LoVo (cell line): Measurements from ENCODE around the gene GRIFIN.
A peak's percentile ranks its signal among the peaks of the same experiment; 100 is the strongest.
"Not testable (repeated sequence)": the region's sequence is repeated elsewhere in the genome, so short reads cannot be mapped to it uniquely, and the experiment has no call there.

ENCODE experiments used
- DNase-seq: peaks from one replicate; pipeline ENCODE4 v3.0.0-alpha.2; 2016; ENCODE audit warnings: low spot score

The GRIFIN gene

DNA sequence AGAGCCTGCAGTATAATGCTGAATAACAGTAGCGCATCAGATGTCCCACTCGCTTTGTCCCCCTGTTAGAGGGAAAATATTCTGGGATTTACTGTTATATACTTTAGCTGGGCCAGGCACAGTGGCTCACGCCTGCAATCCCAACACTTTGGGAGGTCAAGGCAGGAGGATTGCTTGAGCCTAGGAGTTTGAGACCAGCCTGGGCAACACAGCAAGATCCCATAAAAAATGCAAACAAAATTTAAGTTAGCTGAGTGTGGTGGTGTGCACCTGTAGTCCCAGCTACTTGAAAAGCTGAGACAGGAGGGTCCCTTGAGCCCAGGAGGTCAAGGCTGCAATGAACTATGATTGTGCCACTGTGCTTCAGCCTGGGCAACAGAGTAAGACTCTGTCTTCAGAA is 22.3 kb downstream of the GRIFIN start:
- not testable (repeated sequence) for DNase-seq

DNA sequence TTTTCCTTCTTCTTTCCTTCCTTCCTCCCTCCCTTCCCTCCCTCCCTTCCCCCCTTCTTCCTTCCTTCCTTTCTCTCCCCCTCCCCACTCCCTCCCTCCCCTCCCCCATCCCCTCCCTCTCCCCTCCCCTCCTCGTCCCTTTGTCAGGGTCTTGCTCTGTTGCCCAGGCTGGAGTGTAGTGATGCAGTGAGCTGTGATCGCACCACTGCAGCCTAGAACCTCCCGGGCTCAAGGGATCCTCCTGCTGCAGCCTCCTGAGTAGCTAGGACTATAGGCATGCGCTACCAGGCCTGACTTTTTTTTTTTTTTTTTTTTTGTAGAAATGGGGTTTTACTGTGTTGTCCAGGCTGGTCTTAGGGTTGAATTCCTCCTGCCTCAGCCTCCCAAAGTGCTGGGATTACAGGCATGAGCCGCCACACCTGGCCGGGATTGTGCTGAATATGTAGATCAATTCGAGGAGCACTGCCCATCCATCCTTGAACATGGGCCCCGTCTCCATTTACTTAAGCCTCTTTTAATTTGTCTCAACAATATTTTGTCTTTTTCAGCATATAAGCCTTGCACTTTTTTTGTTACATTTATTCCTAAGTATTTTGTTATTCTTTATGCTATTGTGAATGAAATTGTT is 23.4 kb downstream of the GRIFIN start:
- no peak for DNase-seq

DNA sequence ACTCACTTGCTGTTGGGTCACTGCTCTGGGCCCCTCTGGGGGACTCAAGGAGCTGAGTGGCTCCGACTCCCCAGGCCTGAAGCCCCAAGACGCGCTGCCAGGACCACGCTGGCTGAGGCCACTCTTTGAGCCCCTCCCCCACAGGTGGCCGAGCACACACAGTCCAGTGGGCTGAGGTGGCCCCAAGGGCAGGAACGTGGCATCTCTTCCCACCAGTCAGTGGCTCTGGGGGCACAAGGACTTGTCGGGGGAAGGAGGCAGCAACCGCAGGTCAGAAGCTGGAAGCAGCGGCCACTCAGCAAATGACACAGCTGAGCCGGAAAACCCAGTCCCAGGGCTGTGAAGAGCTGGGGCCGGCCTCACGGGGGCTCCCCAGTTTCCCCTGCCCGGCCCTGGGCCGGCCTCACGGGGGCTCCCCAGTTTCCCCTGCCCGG is 24.1 kb downstream of the GRIFIN start:
- no peak for DNase-seq

DNA sequence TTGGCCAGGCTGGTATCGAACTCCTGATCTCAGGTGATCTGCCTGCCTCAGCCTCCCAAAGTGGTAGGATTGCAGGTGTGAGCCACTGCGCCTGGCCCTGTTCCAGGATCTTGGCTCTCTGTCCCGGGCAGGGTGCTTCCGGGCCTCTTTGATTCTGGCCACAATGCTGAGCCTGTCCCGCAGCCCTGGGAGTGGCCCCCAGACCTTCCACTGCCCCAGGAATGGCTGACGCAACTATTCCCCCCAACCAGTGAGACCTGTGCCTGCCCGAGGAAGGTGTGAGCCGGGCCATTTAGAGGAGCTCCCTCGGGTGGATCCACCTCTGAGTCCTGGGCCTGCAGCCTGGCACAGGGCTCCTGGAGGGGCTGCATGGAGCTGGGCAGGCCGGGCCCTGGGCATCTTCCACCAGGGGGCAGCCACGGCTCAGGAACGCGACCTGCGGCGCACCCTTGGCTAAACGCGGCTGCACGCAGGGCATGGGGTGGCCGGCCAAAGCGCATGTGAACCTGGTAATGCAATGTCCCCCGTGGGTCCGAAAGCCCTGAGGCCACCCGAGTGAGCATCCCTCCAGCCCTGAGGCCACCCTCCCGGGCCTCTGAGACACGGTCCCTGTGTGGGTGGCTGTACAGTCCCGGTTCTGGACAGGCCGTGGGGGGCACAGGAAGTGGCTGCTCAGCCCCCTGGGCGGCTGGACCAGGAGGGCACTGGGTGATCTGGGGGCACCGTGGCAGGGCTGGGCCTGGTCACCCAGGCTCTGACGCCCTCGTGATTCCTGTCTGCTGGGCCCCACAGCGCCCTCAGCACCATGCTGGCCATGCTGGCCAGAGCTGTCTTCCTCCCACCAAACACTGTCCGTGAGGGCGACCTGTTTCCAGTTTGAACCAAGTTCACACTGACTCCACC is 24.8 kb downstream of the GRIFIN start:
- peak; percentile 88 for DNase-seq

DNA sequence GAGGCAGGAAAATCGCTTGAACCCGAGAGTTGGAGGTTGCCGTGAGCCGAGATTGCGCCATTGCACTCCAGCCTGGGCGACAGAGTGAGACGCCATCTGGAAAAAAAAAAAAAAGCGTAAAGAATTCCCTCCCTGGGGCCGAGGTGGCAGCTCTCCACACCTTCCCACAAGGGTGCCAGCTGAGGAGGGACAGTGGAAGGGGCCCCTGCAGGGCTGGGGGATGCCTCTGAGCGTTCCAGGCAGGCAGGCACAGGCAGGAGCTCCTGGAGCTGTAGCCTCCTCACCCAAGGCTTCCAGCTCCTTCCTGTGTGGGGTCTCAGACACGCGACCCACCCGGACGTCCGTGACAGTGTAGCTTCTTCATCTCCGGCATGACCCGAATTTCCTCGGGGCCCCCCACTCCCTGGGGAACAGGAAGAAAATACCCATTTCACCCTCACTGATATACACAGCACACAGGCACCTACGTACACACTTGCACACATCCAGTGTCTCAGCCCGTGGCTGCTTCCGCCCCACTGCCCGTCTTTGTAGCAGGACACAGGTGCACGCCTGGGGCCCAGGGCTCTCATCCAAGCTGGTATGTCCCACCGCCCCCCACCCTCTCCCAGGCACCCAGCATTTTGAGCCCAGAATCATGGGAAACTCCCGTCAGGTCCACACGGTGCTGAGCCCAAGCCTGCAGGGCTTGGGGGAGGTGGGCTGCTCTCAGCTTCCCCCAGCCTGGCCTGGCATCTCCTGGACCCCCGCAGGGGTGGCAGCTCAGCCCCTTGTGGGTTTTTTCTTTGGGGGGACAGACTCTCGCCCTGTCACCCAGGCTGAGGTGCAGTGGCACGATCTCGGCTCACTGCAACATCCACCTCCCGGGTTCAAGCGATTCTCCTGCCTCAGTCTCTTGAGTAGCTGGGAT is 25.7 kb downstream of the GRIFIN start:
- no peak for DNase-seq

DNA sequence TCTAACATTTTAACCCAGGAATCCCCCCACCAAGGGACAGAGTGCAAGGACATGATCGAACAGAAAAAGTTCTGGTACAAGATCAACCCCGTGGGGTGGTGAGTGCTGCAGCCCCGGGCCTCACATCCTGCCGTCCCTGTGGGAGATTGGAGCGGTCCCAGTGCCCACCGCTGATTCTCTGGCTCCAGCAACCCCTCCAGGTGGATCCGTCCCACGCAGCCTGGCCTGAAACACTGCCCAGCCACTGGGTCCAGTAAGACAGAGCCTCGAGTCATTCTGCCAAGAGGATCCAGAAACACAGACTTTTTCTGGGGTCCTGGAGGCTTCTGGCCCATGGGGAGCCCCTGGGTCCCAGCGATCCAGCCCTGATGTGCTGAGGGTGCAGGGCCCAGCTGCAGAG is 29.5 kb downstream of the GRIFIN start:
- no peak for DNase-seq

DNA sequence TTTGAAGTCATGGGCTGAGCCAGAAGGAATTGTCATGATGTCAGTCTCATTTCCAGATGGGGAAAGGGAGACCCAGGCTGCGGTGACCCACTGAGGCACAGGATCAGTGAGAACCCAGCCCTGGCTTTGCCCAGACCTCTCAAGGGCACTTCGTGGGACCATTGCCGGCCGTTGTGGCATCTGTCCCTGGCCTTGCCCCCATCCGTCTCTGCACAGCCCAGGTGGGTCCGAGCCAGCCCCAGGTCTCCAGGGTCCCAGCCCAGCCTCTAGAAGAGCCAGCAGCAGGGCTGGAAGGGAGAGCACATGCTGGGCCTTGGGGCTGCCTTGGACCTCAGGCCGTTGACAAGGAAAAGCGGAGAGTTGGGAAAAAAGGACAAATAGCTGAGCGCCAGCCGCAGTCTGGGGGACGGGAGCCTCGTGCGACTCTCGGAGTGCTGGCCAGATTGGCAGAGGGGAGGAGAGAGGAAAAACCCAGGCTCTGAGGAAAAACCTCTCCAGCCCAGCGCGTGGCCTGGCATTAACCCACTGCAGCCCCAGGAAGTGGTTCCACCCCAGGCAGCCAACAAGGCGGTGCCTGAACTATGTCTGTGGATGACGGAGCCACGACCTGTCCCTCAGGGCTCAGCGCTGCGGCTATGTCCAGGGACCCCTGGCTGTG is 30.2 kb downstream of the GRIFIN start:
- no peak for DNase-seq

DNA sequence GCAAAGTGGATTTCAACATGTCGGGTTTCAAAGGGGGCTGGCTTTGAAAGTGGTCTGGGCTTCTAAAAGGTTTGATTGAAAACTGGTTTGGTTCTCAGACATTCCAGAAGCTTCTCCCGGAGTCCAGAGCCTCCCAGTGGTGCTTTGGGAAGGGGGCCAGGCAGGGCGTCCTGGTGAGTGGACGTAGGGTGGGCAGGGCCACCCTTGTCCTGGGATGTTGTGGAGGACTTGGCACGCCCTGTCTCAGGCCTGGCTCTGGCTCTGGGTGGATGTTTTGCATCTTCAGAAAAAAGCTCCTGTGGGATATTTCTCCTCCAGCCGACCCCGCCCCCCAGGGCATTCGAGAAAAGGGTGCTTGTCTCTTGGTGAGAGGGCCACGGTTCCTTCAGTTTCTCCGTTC is 31.2 kb downstream of the GRIFIN start:
- DNase-seq, result no peak

DNA sequence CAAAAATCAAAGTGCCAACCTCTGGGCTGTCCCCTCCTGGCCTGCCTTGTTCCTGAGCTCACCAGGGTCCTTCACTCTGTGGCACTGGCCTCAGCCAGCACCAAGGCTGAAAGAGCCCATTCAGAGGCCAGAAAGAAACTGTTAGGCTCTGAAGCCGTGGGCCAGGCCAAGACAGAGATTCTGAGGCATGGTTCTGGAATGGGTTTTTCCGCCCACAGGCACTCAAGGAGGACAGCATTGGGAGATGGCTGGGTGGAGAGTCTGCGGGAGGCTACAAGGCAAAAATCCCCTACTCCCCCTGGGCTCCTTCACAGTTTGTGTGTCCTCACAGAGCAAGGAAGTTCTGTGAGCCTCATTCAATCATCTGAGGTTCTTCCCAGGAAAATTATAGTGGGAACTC is 31.7 kb downstream of the GRIFIN start:
- no peak for DNase-seq

DNA sequence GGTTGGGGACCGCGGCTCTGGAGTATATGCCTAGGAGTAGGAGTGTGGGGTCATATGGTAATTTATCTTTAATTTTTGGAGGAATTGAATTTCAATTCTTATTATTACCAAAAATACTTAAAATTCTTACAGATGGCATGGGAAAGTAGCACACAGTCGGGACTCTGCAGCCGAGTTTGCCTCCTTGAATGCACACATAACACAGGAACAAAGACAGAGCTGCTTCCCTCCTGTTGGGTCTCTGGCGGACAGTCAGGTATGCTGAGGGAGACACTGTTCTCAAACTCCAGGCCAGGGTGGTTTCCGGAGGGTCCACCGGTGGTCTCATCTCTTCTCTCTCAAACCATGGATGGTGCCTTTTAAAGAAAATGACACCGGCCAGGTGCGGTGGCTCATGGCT is 32.7 kb downstream of the GRIFIN start:
- DNase-seq, result no peak

DNA sequence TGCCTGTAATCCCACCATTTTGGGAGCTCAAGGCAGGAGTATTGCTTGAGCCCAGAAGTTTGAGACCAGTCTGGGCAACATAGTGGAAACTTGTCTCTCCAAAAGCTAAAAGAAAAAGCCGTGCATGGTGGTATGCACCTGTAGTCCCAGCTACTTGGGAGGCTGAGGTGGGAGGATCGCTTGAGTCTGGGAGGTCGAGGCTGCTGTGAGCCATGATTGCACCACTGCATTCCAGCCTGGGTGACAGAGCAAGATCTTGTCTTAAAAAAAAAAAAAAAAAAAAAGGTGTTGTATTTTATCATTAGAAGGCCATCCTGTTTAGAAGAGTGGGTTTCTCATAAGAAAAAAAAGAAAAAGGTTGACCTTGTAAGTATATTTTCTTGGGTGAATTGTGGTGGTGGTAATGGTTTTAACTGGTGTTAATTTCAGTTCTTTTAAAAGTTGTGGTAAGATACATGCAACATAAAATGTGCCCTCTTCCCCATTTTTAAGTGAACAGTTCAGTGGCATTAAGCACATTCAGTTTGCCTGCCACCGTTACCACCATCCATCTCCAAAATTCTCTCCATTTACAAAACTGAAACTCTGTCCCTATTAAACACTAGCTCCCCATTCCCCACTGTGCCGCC is 34.7 kb downstream of the GRIFIN start:
- DNase-seq, result no peak

DNA sequence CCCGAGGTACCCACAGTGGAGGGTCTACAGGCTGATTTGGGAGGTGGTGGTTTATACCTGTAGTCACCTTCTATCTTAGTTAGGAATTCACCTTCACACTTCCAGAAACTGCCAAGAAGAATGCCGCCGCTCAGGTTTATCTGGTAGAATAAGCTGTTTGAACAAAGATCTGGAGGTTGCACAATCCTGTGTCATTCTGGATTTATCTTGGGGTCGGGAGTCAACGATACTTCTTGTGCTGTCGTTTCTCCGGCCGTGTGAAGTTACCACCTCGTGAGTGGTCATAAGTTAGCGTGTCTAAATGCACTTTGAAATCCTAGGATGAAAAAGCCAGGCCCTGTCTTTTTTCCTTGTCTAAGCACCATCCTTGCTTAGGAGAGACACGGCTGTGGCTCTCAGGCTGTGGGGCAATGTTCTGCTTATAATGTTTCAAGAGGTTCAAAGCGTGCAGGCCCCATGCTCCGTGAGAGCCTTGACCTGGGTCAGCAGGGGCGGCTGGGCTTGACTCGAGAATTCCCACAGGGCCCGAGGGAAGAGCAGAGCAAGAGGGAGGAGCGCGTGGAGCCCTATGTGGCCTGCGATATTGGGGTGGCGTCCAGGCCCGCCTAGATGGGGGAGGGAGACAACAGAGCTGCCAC is 35.5 kb downstream of the GRIFIN start:
- no peak for DNase-seq

DNA sequence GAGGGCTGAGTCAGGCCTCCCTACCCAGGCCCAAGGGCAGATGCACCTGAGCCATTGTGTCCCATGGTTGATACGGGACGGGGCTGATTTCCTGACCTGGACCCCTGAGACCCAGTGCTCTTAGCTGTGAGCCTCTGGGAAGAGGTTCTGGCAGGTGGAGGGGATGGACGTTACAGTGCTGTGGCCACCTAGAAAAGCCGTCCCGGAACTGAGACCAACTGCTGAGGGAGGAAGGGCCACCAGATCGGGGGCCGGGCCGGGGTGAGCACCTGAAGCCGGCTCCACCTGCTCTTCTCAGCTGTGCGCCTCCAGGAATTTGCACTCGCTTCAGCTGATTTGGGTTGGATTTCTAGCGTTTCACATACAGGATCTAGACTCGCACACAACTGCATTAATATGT is 37.4 kb downstream of the GRIFIN start:
- DNase-seq, result no peak

DNA sequence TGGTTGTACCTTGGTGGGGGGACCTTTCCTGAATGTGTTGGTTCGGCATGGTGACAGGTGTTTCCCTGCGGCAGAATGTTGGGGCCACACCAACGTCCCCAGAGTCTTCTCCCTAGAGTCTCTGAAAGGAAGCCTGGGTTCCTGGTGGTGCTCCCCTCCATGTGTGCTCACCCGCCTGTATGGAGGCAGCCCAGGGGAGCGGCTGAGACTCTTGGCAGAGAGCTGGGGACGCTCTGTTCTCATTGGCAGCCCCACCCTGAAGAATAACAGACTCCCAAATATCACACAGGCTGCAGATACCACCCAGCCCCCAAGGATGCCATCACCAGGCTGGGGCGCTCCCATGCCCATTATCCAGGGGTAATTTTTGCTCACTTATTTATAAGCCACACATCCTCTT is 38.0 kb downstream of the GRIFIN start:
- no peak for DNase-seq

DNA sequence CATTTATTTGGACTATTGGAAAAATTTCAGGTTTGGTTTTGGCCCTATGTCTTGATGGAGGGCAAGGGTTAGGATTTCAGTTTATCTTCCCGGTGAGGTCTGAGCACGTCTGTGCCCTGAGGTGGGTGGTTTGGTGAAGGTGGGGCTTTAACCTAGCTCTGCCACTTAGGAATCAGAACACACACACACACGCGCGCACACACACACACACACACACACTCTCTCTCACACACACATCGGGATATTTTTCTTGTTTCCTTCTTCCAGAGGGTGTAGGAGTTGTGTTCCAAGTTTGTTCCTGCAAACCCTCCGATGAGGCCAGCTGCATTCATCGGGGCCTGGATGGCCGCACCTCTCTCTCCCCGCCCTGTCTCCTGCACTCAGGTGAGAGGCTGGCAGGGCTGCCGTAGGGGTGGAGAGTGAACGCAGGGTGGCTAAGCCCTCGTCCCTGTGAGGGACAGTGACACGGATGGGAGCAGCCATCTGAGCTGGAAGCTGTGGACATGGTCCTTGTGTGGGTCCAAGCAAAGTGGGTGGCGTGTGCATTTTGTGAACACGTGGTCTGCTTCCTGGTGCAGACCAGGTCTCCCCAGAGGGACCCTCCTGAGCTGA is 38.6 kb downstream of the GRIFIN start:
- no peak for DNase-seq

DNA sequence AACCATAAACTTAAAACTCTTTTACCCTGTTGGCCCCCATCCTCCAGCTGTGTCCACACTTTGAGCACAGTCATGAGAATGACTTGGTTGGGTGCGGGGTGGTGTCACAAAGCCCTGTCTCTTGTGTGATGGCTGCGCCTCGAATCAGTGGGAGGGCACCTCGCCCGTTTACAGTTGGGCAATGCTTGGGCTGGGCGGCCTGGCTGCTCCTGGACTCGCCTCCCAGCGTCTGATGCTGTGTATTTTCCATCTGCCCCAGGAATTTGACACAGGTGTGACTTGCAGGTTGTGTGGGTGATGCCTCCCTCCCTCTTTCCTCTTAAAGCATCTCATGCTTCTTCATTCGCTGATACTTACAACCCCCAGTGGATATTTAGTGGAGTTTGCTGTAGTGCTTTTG is 39.1 kb downstream of the GRIFIN start:
- DNase-seq, result no peak

DNA sequence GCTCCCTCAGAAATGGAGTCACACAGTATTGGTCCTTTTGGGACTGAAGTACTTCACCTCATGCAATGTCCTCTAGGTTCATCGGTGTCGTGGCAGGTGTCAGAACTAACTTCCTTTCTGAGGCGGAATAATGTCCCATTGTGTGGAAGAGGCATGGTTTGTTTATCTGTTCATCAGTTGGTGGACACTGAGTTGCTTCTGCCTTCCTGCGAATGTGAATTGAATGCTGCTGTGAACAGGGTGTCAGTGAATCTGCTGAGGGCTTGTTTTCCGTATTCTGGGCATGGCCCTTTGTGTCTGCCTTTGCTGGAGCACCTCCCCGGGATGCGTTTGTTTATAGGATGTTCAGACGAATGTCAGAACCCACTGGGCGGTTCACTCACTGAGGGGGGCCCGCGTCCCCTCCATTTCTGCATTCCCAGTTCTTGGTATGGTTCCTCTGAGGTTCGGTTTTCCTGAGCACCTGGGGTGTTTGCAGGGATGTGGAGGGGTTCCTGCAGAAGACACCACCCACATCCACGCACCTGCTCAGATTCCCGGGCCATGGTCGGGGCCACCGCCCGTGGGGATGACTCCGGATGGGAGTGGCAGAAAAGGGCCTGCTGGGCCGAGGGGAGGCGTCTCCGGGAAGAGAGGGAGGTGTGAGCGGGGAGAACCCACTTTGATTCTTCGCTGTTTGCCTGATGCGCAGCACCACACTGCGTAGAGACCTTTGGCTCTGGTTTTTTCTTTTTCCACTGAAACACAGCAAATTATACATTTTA is 39.7 kb downstream of the GRIFIN start:
- no peak for DNase-seq

DNA sequence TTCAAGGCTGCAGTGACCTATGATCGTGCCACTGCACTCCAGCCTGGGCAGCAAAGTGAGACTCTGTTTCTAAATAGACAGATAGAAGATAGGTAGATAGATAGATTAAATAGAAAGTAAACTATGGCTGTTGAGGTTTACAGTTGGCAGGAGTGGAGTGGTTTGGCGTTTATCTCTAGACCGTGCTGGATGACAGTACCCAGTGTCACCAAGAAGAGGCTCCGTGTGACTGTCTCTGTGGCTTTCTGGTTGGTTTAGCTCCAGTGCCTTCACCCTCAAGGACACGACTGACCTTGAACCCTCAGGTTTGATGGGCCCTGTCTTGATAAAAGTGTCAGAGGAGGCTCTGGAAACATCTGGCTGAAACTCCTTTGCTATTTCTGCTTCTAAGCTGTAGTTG is 41.1 kb downstream of the GRIFIN start:
- DNase-seq, result no peak

DNA sequence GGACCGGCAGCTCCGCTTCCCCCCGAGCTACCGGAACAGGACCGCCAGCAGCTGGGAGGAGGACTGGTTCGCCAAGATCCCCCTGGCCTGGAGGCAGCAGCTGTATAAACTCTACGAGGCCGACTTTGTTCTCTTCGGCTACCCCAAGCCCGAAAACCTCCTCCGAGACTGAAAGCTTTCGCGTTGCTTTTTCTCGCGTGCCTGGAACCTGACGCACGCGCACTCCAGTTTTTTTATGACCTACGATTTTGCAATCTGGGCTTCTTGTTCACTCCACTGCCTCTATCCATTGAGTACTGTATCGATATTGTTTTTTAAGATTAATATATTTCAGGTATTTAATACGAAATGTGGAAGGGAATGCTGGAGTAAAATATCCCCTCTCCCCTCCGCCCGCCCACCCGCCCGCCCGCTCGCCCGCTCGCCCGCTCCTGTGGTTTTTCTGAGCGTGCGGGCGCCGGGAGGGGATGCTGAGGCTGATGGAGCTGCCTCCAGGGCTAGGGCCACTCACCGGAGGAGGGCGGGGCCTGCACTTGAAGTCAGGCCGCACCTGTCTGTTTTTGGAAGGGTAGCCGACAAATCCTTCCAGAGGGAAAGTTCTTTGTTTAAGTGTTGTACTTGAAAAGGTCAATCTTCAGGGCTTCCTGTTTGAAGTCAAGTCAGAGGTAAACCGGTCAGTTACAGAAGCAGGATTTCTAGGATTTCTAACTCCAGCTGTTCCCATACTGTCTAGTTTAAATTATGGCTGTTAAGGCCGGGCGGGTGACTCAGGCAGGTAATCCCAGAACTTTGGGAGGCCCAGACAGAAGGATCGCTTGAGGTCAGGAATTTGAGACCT is 42.3 kb downstream of the GRIFIN start:
- DNase-seq, result no peak
